ENCODE results near the gene EPHB4.

Gene EPHB4

GRCh38 chr7:100874300-100874576, 46.9 kb upstream of the EPHB4 start:
- Histone ChIP-seq H3K79me2 (ENCODE audit: low read length) (peaks cover 43% of the 10 kb centered on the region), H3K27ac (ENCODE audit: low read length) (no peak overlapping the region), H4K20me1 (ENCODE audit: insufficient read depth, low read length) (no peaks in the 10 kb centered on the region), H3K36me3 (replicated peaks; ENCODE audit: insufficient read depth, low read length) (no peaks in the 10 kb centered on the region), H3K4me3 (ENCODE audit: low read length) (peak overlapping the region; percentile 97), H3K9ac (ENCODE audit: low read length) (peak overlapping the region; percentile 96; the same call in 1 of the 2 replicates), H3K9me2 (replicated peaks; ENCODE audit: insufficient read depth, low read length) (no peaks in the 10 kb centered on the region), H3K4me1 (ENCODE audit: low read length) (peaks cover 11% of the 10 kb centered on the region; the same call in 1 of the 2 replicates), H3K27me3 (replicated peaks; ENCODE audit: insufficient read depth, low read length) (no peaks in the 10 kb centered on the region), H2AFZ (ENCODE audit: low read length) (peak overlapping the region; percentile 92), H3K9me3 (replicated peaks; ENCODE audit: insufficient read depth, low read length) (no peaks in the 10 kb centered on the region), H3F3A (ENCODE audit: insufficient read depth, low read length) (0 out of 2 replicates have a peak, but pooled peaks cover 3% of the 10 kb centered on the region), H3K4me2 (ENCODE audit: low read depth, low read length) (peak overlapping the region; percentile 70)
- no peak for DNase-seq
- TF ChIP-seq CTCF (IDR thresholded peaks at IDR 0.05; ENCODE audit: low read length): no peak
- no peak for TF ChIP-seq EZH2phosphoT487 (IDR thresholded peaks at IDR 0.05; ENCODE audit: low read length)
- TF ChIP-seq EZH2 (optimal IDR thresholded peaks at IDR 0.05; ENCODE audit: low read depth, low read length): no peak

DNA sequence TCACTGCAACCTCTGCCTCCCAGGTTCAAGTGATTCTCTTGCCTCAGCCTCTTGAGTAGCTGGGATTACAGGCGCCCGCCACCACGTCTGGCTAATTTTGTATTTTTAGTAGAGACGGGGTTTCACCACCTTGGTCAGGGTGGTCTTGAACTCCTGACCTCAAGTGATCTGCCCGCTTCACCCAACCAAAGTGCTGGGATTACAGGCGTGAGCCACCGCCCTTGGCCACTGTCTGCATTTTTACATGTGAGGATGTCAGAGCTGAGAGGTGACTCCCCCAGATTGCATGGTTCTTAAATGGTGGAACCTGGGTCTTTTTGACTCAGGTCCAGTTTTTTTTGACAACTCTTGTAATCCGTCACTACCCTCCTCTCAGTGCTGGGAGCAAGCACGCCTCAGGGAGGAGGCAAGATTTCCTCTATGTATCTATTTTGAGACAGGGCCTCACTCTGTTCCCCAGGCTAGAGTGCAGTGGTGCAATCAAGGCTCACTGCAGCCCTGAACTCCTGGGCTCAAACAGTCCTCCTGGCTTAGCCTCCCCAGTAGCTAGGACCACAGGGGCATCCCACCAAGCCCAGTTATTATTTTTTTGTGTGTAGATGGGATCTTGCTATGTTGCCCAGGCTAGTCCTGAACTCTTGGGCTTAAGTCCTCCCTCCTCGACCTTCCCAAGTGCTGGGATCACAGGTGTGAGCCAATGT, 46.4 kb upstream of the EPHB4 start:
- H3K27ac ChIP-seq (ENCODE audit: low read length): no peak overlapping the region

GRCh38 chr7:100867776-100868485, 40.6 kb upstream of the EPHB4 start:
- Histone ChIP-seq H3K79me2 (ENCODE audit: low read length) (no peaks in the 10 kb centered on the region), H3K4me3 (ENCODE audit: low read length) (peak overlapping the region; percentile 29; the same call in 1 of the 2 replicates), H3K27me3 (replicated peaks; ENCODE audit: insufficient read depth, low read length) (no peaks in the 10 kb centered on the region), H3K9me3 (replicated peaks; ENCODE audit: insufficient read depth, low read length) (no peaks in the 10 kb centered on the region), H4K20me1 (ENCODE audit: insufficient read depth, low read length) (no peaks in the 10 kb centered on the region), H3K27ac (ENCODE audit: low read length) (no peak overlapping the region), H3K36me3 (replicated peaks; ENCODE audit: insufficient read depth, low read length) (no peaks in the 10 kb centered on the region), H2AFZ (ENCODE audit: low read length) (no peak overlapping the region), H3K9me2 (replicated peaks; ENCODE audit: insufficient read depth, low read length) (no peaks in the 10 kb centered on the region), H3K4me1 (ENCODE audit: low read length) (no peaks in the 10 kb centered on the region), H3K4me2 (ENCODE audit: low read depth, low read length) (no peak overlapping the region), H3K9ac (ENCODE audit: low read length) (peak overlapping the region; percentile 44; the same call in 1 of the 2 replicates), H3F3A (ENCODE audit: insufficient read depth, low read length) (no peaks in the 10 kb centered on the region)
- no peak for TF ChIP-seq EZH2 (optimal IDR thresholded peaks at IDR 0.05; ENCODE audit: low read depth, low read length)
- TF ChIP-seq CTCF (IDR thresholded peaks at IDR 0.05; ENCODE audit: low read length): no peak
- TF ChIP-seq EZH2phosphoT487 (IDR thresholded peaks at IDR 0.05; ENCODE audit: low read length): no peak
- no peak for DNase-seq

More for the DNA sequence above, 46.4 kb upstream of the EPHB4 start:
- H2AFZ ChIP-seq (ENCODE audit: low read length): peak overlapping the region; percentile 92
- H3K79me2 ChIP-seq (ENCODE audit: low read length): peaks cover 38% of the 10 kb centered on the region
- no peak overlapping the region for H3K4me3 ChIP-seq (ENCODE audit: low read length)
- H3K36me3 ChIP-seq (replicated peaks; ENCODE audit: insufficient read depth, low read length): no peaks in the 10 kb centered on the region
- H3K9ac ChIP-seq (ENCODE audit: low read length): no peak overlapping the region
- 0 out of 2 replicates have a peak, but pooled peaks cover 3% of the 10 kb centered on the region for H3F3A ChIP-seq (ENCODE audit: insufficient read depth, low read length)
- TF ChIP-seq EZH2phosphoT487 (IDR thresholded peaks at IDR 0.05; ENCODE audit: low read length) (no peak), CTCF (IDR thresholded peaks at IDR 0.05; ENCODE audit: low read length) (no peak), EZH2 (optimal IDR thresholded peaks at IDR 0.05; ENCODE audit: low read depth, low read length) (no peak)
- H3K4me2 ChIP-seq (ENCODE audit: low read depth, low read length): no peak overlapping the region; the same call in 1 of the 2 replicates
- no peak for DNase-seq
- peaks cover 11% of the 10 kb centered on the region; the same call in 1 of the 2 replicates for H3K4me1 ChIP-seq (ENCODE audit: low read length)
- H3K9me3 ChIP-seq (replicated peaks; ENCODE audit: insufficient read depth, low read length): no peaks in the 10 kb centered on the region
- no peaks in the 10 kb centered on the region for H3K9me2 ChIP-seq (replicated peaks; ENCODE audit: insufficient read depth, low read length)
- no peaks in the 10 kb centered on the region for H3K27me3 ChIP-seq (replicated peaks; ENCODE audit: insufficient read depth, low read length)
- H4K20me1 ChIP-seq (ENCODE audit: insufficient read depth, low read length): no peaks in the 10 kb centered on the region

Measured in MM.1S (cell line).